ENCODE results near the gene HSD3B1.

Gene HSD3B1

GRCh38 chr1:119467857-119468668 lies 38.9 kb upstream of the HSD3B1 start:
- Histone ChIP-seq H3K27ac (no peak overlapping the region), H3K9me3 (ENCODE audit: severe bottlenecking) (no peaks in the 10 kb centered on the region), H3K4me3 (ENCODE audit: low read depth, low read length) (no peak overlapping the region), H3K36me3 (no peaks in the 10 kb centered on the region), H3K27me3 (ENCODE audit: insufficient read depth, low read depth, severe bottlenecking) (no peaks in the 10 kb centered on the region)
- no peak for TF ChIP-seq CTCF (IDR thresholded peaks at IDR 0.05; ENCODE audit: low read depth, low read length)
- DNase-seq = no peak

GRCh38 chr1:119469741-119470140 lies 37.3 kb upstream of the HSD3B1 start:
- TF ChIP-seq CTCF (IDR thresholded peaks at IDR 0.05; ENCODE audit: low read depth, low read length) = no peak
- DNase-seq = no peak

GRCh38 chr1:119470377-119470776 lies 36.6 kb upstream of the HSD3B1 start:
- no peaks in the 10 kb centered on the region for H3K9me3 ChIP-seq (ENCODE audit: severe bottlenecking)
- DNase-seq = no peak
- H3K4me3 ChIP-seq (ENCODE audit: low read depth, low read length) = no peak overlapping the region
- H3K27me3 ChIP-seq (ENCODE audit: insufficient read depth, low read depth, severe bottlenecking) = no peaks in the 10 kb centered on the region
- H3K27ac ChIP-seq = no peak overlapping the region
- no peaks in the 10 kb centered on the region for H3K36me3 ChIP-seq
- TF ChIP-seq CTCF (IDR thresholded peaks at IDR 0.05; ENCODE audit: low read depth, low read length) = no peak

More at GRCh38 chr1:119469741-119470140, 37.3 kb upstream of the HSD3B1 start:
- Histone ChIP-seq H3K9me3 (ENCODE audit: severe bottlenecking) (no peaks in the 10 kb centered on the region), H3K4me3 (ENCODE audit: low read depth, low read length) (no peak overlapping the region), H3K27me3 (ENCODE audit: insufficient read depth, low read depth, severe bottlenecking) (no peaks in the 10 kb centered on the region), H3K27ac (no peak overlapping the region), H3K36me3 (no peaks in the 10 kb centered on the region)

- H3K36me3 ChIP-seq = no peaks in the 10 kb centered on the region
- H3K27me3 ChIP-seq (ENCODE audit: insufficient read depth, low read depth, severe bottlenecking) = no peaks in the 10 kb centered on the region
- TF ChIP-seq CTCF (IDR thresholded peaks at IDR 0.05; ENCODE audit: low read depth, low read length) = no peak
- H3K27ac ChIP-seq = no peak overlapping the region
- H3K4me3 ChIP-seq (ENCODE audit: low read depth, low read length) = no peak overlapping the region
- H3K9me3 ChIP-seq (ENCODE audit: severe bottlenecking) = no peaks in the 10 kb centered on the region
- DNase-seq = no peak
Observed at GRCh38 chr1:119470958-119471357, 36.1 kb upstream of the HSD3B1 start.

GRCh38 chr1:119471566-119471965 lies 35.4 kb upstream of the HSD3B1 start:
- DNase-seq = no peak
- TF ChIP-seq CTCF (IDR thresholded peaks at IDR 0.05; ENCODE audit: low read depth, low read length) = no peak
- Histone ChIP-seq H3K36me3 (no peaks in the 10 kb centered on the region), H3K27ac (no peak overlapping the region), H3K27me3 (ENCODE audit: insufficient read depth, low read depth, severe bottlenecking) (no peaks in the 10 kb centered on the region), H3K9me3 (ENCODE audit: severe bottlenecking) (no peaks in the 10 kb centered on the region), H3K4me3 (ENCODE audit: low read depth, low read length) (no peak overlapping the region)

All from WERI-Rb-1 (cell line).